Measurements from ENCODE around the gene CCDC126. TPM values are rescaled to one million over a fixed set of nuclear protein-coding genes. Genes with fewer than 3 reads are reported as not detected.

Gene CCDC126
- total RNA-seq, 2 experiments from 2014 or later = 4.6 to 5.6 TPM

DNA sequence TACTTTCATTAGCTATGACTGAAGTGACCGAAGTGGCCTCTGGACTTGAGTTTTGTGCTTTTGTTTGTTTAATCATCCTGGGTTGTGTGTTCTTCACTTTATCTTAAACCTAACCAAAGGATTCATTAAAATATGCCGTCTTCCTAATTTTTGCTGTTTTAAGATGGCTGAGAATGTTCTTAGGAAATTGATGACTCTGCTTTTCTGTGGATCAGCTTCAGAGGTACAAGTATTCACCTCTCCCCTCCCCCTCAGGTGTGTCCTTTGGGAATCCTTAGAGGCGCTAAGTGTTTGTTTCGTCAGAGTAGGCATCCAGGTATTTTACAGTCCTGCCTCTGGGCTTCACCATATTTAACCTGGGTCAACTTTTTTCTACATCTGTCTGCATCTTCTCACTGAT, 1.1 kb downstream of the CCDC126 start:
- Mint-ChIP-seq H3K36me3 (ENCODE audit: low read depth) (no peaks in the 10 kb centered on the region), H3K27me3 (peaks cover 3% of the 10 kb centered on the region), H3K4me1 (peaks cover 65% of the 10 kb centered on the region), H3K9me3 (ENCODE audit: low read depth) (peaks cover 2% of the 10 kb centered on the region), H3K27ac (peak overlapping the region; percentile 81), H3K4me3 (peak overlapping the region; percentile 81)
- intact Hi-C loops (cut with DNase I, micrococcal nuclease) = loop anchor here (5.0 to 10.0 kb wide), 7 partner anchors 241 to 1307 kb away; partner anchors contain the start of genes HYCC1 (in 1 of the 2) and PALS2 (in 1 of the 2)
- ATAC-seq (no peak), DNase-seq (no peak)
- ChIA-PET CTCF (interaction anchor here (0.6 to 1.6 kb wide), 6 partner anchors 33 to 325 kb away, joined by 3 to 7 read pairs (median 3); no protein-coding TSS in a partner anchor), POLR2A (no interaction called here)

DNA sequence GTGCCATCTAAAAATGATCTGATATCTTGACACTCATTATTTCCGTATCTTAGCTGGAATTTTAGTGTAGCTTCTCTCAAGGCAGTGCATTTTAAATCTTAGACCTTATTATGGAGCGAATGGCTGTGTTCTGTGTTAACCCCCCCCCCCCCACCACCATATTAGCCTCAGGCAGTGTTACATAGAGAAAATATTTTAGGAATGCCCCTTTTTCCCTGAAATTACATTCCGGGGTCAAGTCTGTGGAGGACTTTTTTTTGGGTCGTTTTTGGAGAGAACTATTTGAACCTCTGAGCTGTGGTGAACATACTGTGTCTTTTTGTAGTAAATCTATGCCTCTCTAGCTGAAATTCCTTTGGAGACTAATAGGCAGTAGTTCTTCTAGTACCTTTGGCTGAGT, 3.1 kb downstream of the CCDC126 start:
- H3K27ac Mint-ChIP-seq = no peak overlapping the region
- DNase-seq = no peak
- ATAC-seq = no peak
- CTCF ChIA-PET = interaction anchor here (0.6 to 0.7 kb wide), 2 partner anchors 8 to 215 kb away, joined by 5 read pairs; no protein-coding TSS in a partner anchor
- POLR2A ChIA-PET = no interaction called here
- no peak overlapping the region for H3K4me3 Mint-ChIP-seq
- peaks cover 3% of the 10 kb centered on the region for H3K27me3 Mint-ChIP-seq
- peaks cover 2% of the 10 kb centered on the region for H3K9me3 Mint-ChIP-seq (ENCODE audit: low read depth)
- no peaks in the 10 kb centered on the region for H3K36me3 Mint-ChIP-seq (ENCODE audit: low read depth)
- intact Hi-C loops (cut with DNase I, micrococcal nuclease) = no loop called here
- peaks cover 48% of the 10 kb centered on the region for H3K4me1 Mint-ChIP-seq

GRCh38 chr7:23603632-23604295, 6.6 kb downstream of the CCDC126 start:
- POLR2A ChIA-PET = no interaction called here
- no peak for DNase-seq
- Mint-ChIP-seq H3K9me3 (ENCODE audit: low read depth) (no peaks in the 10 kb centered on the region), H3K4me3 (no peak overlapping the region), H3K4me1 (peaks cover 29% of the 10 kb centered on the region), H3K27ac (no peak overlapping the region), H3K36me3 (ENCODE audit: low read depth) (peaks cover 5% of the 10 kb centered on the region), H3K27me3 (no peaks in the 10 kb centered on the region)
- CTCF ChIA-PET = no interaction called here
- intact Hi-C loops (cut with DNase I, micrococcal nuclease) = no loop called here
- no peak for ATAC-seq

DNA sequence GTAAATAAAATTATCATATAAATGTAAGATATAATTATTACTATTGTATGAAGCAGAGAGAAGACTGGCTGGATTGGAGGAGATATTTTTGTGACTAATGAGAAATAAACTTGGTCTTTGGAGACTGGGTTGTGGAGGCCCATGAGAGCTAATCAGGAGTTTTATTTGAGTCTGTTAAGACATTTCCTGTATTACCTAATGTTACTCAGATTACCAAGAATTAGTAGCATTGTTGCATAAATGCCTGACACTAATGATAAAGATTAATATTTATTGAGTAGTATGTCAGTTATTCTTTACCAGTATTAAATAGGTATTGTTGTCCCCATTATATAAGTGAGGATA, 7.1 kb downstream of the CCDC126 start:
- no peaks in the 10 kb centered on the region for H3K27me3 Mint-ChIP-seq
- ChIA-PET POLR2A (no interaction called here), CTCF (no interaction called here)
- peaks cover 5% of the 10 kb centered on the region for H3K36me3 Mint-ChIP-seq (ENCODE audit: low read depth)
- intact Hi-C loops (cut with DNase I, micrococcal nuclease) = no loop called here
- ATAC-seq (no peak), DNase-seq (no peak)
- no peak overlapping the region for H3K4me3 Mint-ChIP-seq
- no peaks in the 10 kb centered on the region for H3K9me3 Mint-ChIP-seq (ENCODE audit: low read depth)
- H3K27ac Mint-ChIP-seq = no peak overlapping the region
- peaks cover 24% of the 10 kb centered on the region for H3K4me1 Mint-ChIP-seq

DNA sequence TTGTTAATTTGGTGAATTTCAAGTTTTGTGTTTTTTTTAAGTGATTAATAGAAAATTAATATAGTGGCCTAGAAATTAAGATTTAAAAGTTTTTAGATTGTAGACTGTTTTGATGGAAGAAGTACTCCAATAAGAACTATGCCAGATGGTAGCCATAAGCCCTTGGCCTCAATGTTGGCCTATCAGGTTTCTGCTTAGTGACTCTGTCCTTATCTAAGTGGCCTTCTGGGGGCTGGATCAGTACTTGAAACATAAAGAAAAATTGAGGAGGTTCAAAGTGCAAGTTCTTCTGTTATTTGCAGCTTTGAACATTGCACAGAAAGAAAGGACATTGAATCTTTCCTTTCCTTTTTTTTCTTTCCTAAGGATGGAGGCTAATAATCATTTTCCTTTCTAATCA, 9.9 kb downstream of the CCDC126 start:
- DNase-seq = no peak
- peaks cover 13% of the 10 kb centered on the region for H3K36me3 Mint-ChIP-seq (ENCODE audit: low read depth)
- CTCF ChIA-PET = no interaction called here
- H3K4me3 Mint-ChIP-seq = no peak overlapping the region
- no peaks in the 10 kb centered on the region for H3K27me3 Mint-ChIP-seq
- POLR2A ChIA-PET = no interaction called here
- no peak for ATAC-seq
- H3K9me3 Mint-ChIP-seq (ENCODE audit: low read depth) = no peaks in the 10 kb centered on the region
- H3K4me1 Mint-ChIP-seq = peaks cover 15% of the 10 kb centered on the region
- intact Hi-C loops (cut with DNase I, micrococcal nuclease) = no loop called here
- H3K27ac Mint-ChIP-seq = no peak overlapping the region

DNA sequence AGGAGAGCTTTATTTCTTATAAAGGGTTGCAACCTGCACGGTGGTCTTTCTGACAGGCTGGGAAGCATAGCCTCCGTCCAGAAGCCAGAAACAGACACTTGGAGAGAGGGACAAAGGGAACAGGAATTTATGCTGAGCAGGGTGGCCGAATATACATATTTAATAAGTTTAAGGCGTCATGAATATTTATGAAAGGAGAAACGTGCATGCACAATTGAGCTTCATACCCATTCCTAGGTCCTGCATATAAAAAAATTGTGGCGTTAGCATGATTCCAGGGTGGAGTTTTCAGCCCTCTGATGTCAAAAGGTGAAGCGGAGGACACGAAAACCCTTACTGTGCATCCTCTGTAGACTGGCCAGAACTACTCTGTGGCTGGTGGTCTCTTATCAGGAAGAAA, 10.7 kb downstream of the CCDC126 start:
- Mint-ChIP-seq H3K4me3 (no peak overlapping the region), H3K36me3 (ENCODE audit: low read depth) (peaks cover 19% of the 10 kb centered on the region), H3K9me3 (ENCODE audit: low read depth) (no peaks in the 10 kb centered on the region), H3K4me1 (peaks cover 8% of the 10 kb centered on the region), H3K27me3 (no peaks in the 10 kb centered on the region), H3K27ac (no peak overlapping the region)
- ATAC-seq = no peak
- no peak for DNase-seq
- ChIA-PET POLR2A (no interaction called here), CTCF (interaction anchor here (0.6 to 0.8 kb wide), 2 partner anchors 8 to 37 kb away, joined by 4 to 5 read pairs; no protein-coding TSS in a partner anchor)
- intact Hi-C loops (cut with DNase I, micrococcal nuclease) = no loop called here

- CTCF ChIA-PET = interaction anchor here (2.2 kb wide), 1 partner anchor 82 kb away, joined by 6 read pairs; no protein-coding TSS in a partner anchor
- DNase-seq (no peak), ATAC-seq (no peak)
- intact Hi-C loops (cut with DNase I, micrococcal nuclease) = no loop called here
- H3K36me3 Mint-ChIP-seq (ENCODE audit: low read depth) = peaks cover 56% of the 10 kb centered on the region
- no peaks in the 10 kb centered on the region for H3K4me1 Mint-ChIP-seq
- POLR2A ChIA-PET = no interaction called here
- H3K4me3 Mint-ChIP-seq = no peak overlapping the region
- no peaks in the 10 kb centered on the region for H3K27me3 Mint-ChIP-seq
- peaks cover 26% of the 10 kb centered on the region for H3K9me3 Mint-ChIP-seq (ENCODE audit: low read depth)
- no peak overlapping the region for H3K27ac Mint-ChIP-seq
Measured at GRCh38 chr7:23615331-23615730, 18.1 kb downstream of the CCDC126 start.

- no peak overlapping the region for H3K4me3 Mint-ChIP-seq
- no peak overlapping the region for H3K27ac Mint-ChIP-seq
- CTCF ChIA-PET = interaction anchor here (0.6 to 2.2 kb wide), 3 partner anchors 67 to 427 kb away, joined by 3 to 6 read pairs (median 3); no protein-coding TSS in a partner anchor
- peaks cover 52% of the 10 kb centered on the region for H3K36me3 Mint-ChIP-seq (ENCODE audit: low read depth)
- peaks cover 26% of the 10 kb centered on the region for H3K9me3 Mint-ChIP-seq (ENCODE audit: low read depth)
- no peaks in the 10 kb centered on the region for H3K27me3 Mint-ChIP-seq
- ATAC-seq (no peak), DNase-seq (no peak)
- POLR2A ChIA-PET = interaction anchor here (0.6 kb wide), 1 partner anchor 19 kb away, joined by 3 read pairs; no protein-coding TSS in a partner anchor
- intact Hi-C loops (cut with DNase I, micrococcal nuclease) = no loop called here
- no peaks in the 10 kb centered on the region for H3K4me1 Mint-ChIP-seq
Measured at GRCh38 chr7:23616593-23616992, 19.4 kb downstream of the CCDC126 start.

- CTCF ChIA-PET = interaction anchor here (0.6 kb wide), 1 partner anchor 68 kb away, joined by 3 read pairs; no protein-coding TSS in a partner anchor
- intact Hi-C loops (cut with DNase I, micrococcal nuclease) = no loop called here
Measured at GRCh38 chr7:23617482-23617881, 20.3 kb downstream of the CCDC126 start.

DNA sequence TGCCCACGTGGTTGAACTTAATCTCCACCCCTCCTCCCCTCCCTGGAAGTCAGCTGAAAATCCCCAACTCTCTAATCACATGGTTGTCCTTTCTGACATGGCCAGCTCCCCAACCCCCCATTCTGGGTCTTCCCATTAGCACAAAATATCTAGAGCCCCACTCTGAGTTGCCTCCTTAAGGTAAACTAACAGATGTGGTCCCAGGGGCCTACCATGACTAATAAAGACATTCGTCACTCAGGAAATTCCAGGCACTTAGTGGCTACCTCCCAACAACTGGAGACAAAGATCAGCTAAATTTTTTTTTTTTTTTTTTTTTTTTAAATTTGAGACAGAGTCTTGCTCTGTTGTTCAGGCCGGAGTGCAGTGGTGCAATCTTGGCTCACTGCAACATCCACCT, 21.1 kb downstream of the CCDC126 start:
- no peak for ATAC-seq
- POLR2A ChIA-PET = no interaction called here

More at GRCh38 chr7:23617482-23617881, 20.3 kb downstream of the CCDC126 start:
- Mint-ChIP-seq H3K27ac (no peak overlapping the region), H3K27me3 (no peaks in the 10 kb centered on the region), H3K36me3 (ENCODE audit: low read depth) (peaks cover 52% of the 10 kb centered on the region), H3K9me3 (ENCODE audit: low read depth) (peaks cover 26% of the 10 kb centered on the region), H3K4me1 (no peaks in the 10 kb centered on the region), H3K4me3 (no peak overlapping the region)
- POLR2A ChIA-PET = no interaction called here
- ATAC-seq = no peak
- no peak for DNase-seq

DNA sequence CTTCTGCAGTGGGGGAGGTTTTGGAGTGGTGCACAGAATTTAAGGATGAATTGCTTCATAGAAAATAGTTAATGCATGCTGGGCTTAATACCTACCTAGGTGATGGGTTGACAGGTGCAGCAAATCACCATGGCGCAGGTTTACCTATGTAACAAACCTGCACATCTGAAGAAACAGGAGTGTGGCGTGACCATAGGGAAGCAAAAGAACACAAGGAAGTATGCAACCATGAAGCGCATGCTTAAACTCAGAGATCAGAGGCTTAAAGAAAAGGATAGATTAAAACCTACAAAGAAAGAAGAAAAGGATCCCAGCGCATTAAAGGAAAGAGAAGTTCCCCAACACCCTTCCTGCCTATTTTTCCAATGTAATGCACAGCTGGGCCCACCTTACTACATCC, 22.0 kb downstream of the CCDC126 start:
- peaks cover 41% of the 10 kb centered on the region for H3K36me3 Mint-ChIP-seq (ENCODE audit: low read depth)
- H3K27me3 Mint-ChIP-seq = no peaks in the 10 kb centered on the region
- no peak overlapping the region for H3K27ac Mint-ChIP-seq
- H3K9me3 Mint-ChIP-seq (ENCODE audit: low read depth) = peaks cover 26% of the 10 kb centered on the region
- CTCF ChIA-PET = interaction anchor here (0.6 kb wide), 1 partner anchor 1004 kb away, joined by 6 read pairs; no protein-coding TSS in a partner anchor
- no peak overlapping the region for H3K4me3 Mint-ChIP-seq
- no peak for ATAC-seq
- intact Hi-C loops (cut with DNase I, micrococcal nuclease) = no loop called here
- H3K4me1 Mint-ChIP-seq = no peaks in the 10 kb centered on the region
- POLR2A ChIA-PET = no interaction called here
- DNase-seq = no peak

More for the DNA sequence above, 21.1 kb downstream of the CCDC126 start:
- Mint-ChIP-seq H3K36me3 (ENCODE audit: low read depth) (peaks cover 44% of the 10 kb centered on the region), H3K27ac (no peak overlapping the region), H3K4me1 (no peaks in the 10 kb centered on the region), H3K27me3 (no peaks in the 10 kb centered on the region), H3K4me3 (no peak overlapping the region), H3K9me3 (ENCODE audit: low read depth) (peaks cover 26% of the 10 kb centered on the region)
- no peak for DNase-seq
- intact Hi-C loops (cut with DNase I, micrococcal nuclease) = no loop called here
- CTCF ChIA-PET = no interaction called here

- H3K4me3 Mint-ChIP-seq = no peak overlapping the region
- intact Hi-C loops (cut with DNase I, micrococcal nuclease) = no loop called here
- no peak overlapping the region for H3K27ac Mint-ChIP-seq
- no peaks in the 10 kb centered on the region for H3K27me3 Mint-ChIP-seq
- DNase-seq (no peak), ATAC-seq (no peak)
- no peaks in the 10 kb centered on the region for H3K4me1 Mint-ChIP-seq
- H3K36me3 Mint-ChIP-seq (ENCODE audit: low read depth) = peaks cover 28% of the 10 kb centered on the region
- ChIA-PET CTCF (interaction anchor here (0.7 kb wide), 1 partner anchor 53 kb away, joined by 3 read pairs; no protein-coding TSS in a partner anchor), POLR2A (no interaction called here)
- H3K9me3 Mint-ChIP-seq (ENCODE audit: low read depth) = peaks cover 12% of the 10 kb centered on the region
Measured at GRCh38 chr7:23622506-23622925, 25.3 kb downstream of the CCDC126 start.

Measured in activated CD4-positive, alpha-beta T cell treated with anti-CD3 and anti-CD28 coated beads for 36 hours (primary cell).